Fibroblast of skin of right biceps (primary cell): ENCODE data around the gene ESR1.

Experiments
- DNase-seq: peaks from one replicate; pipeline ENCODE4 v3.0.0-alpha.2; 2013

Gene ESR1

GRCh38 chr6:151807513-151808370 lies at the start of gene ESR1:
TSS of gene ESR1 (plus strand) at chr6:151807682. CDS start at chr6:151807913, 231 bp downstream.
- peak; percentile 7 for DNase-seq

- no peak for DNase-seq
Measured at GRCh38 chr6:151760486-151760885, 47.0 kb upstream of the ESR1 start.

DNA sequence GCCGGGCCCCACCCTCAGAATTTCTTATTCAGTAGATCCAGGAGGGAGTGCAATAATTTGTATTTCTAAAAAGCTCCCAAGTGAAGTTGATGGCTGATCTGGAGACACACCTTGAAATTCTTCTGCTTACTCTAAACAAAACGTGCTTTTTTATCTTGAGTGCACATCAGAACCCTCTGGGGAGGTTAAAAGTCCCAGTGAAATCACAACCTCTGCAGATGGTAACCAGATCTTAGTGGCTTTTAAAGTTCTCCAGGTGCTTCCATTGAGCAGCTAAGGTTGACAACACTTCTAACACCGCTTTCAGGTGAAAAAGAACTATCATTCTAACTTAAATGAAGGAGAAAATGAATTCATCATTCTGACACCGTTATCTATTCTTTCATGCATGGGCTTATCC lies 45.6 kb upstream of the ESR1 start:
- DNase-seq = no peak

- no peak for DNase-seq
Measured at GRCh38 chr6:151762817-151763216, 44.7 kb upstream of the ESR1 start.

DNA sequence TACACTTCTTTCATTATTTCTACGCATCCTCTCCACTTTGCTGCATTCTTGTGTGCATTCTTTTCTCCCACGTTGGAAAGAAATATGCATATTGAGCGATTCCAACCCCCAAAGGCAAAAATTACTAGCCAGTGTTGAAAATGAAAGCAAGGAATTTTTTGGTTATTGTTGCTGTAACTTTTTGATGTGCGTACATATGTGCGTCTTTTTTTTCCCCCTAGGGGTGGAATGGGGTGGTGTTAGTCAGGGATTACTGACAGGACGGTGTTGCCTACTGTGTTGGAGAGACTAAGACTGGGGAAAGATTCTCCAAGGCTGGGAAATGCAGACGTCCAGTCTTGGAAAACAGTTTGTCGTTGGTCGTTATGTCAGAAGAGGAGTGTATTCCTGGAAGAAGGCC lies 44.2 kb upstream of the ESR1 start:
- peak; percentile 17 for DNase-seq

GRCh38 chr6:151763938-151764680 lies 43.4 kb upstream of the ESR1 start:
- DNase-seq = peak; percentile 69

DNA sequence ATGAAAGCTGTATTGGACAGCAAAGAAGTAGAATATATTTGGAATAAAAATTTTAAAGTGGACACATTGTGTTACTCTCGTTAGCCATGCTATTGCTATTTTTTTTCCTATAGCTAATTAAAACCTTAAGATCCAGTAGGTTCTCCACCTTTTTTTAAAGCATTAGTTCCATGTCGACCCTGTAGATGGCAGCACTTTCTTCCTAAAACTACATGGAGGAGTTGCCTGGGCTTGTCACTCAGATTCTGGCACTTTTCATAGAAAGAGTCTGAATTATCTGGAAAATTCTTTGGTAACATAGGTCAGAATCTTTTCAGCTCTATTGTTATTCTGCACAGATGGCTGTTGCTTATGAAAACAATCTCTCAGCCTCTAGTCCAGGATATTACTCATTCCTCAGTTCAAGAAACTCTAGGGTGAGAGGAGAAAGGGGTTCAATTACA lies 42.0 kb upstream of the ESR1 start:
- peak; percentile 77 for DNase-seq

- no peak for DNase-seq
Measured at GRCh38 chr6:151772446-151772845, 35.0 kb upstream of the ESR1 start.

GRCh38 chr6:151773382-151773781 lies 34.1 kb upstream of the ESR1 start:
- no peak for DNase-seq

- no peak for DNase-seq
Measured at GRCh38 chr6:151782560-151782959, 24.9 kb upstream of the ESR1 start.

- no peak for DNase-seq
Measured at GRCh38 chr6:151783692-151784091, 23.8 kb upstream of the ESR1 start.

DNA sequence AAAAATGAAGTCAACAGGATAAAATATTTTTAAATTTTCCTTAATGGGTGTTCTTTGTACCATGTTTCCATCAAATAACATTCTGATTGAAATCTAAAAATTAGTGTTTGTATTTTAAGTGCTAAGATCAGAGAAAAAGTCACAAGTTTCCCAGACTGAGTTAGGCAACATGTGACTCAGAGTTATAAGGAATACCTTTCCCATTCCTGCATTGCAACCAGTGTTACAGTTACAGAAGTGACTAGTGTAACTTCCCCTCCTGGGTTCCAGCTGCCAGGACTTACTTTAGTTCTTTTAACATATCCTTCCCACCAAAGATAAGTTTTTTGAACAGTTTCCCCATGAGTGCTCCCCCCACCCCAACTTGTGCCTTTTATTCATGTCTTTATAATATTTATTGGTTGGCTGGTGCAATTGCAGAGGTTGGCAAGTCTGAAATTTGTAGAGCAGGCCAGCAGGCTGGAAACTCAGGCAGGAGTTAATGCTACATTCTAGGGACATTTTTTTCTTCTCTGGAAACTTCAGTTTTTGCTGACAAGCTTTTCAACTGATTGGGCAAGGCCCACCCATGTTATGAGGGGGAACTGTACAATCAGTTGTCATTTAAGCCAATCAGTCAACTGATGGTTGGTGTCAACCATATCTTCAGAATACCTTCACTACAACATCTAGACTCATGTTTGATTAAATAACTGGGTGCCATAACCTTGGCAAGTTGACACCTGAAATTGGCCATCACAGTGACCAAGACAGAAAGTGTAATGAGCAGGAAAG lies 22.9 kb upstream of the ESR1 start:
- DNase-seq = no peak

- no peak for DNase-seq
Measured at GRCh38 chr6:151796842-151797530, 10.5 kb upstream of the ESR1 start.

DNA sequence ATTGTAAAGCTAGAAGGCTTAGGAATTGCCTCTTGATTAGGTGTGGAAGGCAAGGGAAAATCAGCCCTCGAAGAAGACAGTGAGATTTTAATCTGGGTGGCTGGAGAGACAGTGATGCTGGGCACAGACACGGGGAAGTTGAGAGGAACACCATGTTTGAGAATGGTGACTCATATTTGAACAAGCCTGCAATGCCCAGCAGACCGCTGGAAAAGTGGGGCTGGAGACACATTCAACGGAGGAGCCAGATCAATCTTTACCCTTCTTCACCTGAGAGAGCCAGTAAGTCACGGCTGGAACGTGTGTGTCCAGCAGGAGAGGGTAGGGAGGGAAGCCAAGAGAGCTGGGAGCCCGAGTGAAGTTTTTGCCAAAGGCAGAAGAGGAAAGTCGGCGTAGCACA lies 3.7 kb upstream of the ESR1 start:
- DNase-seq = no peak

- DNase-seq = no peak
Measured at GRCh38 chr6:151804585-151805285, 2.7 kb upstream of the ESR1 start.

GRCh38 chr6:151805286-151805840 lies 2.1 kb upstream of the ESR1 start:
- DNase-seq = no peak

DNA sequence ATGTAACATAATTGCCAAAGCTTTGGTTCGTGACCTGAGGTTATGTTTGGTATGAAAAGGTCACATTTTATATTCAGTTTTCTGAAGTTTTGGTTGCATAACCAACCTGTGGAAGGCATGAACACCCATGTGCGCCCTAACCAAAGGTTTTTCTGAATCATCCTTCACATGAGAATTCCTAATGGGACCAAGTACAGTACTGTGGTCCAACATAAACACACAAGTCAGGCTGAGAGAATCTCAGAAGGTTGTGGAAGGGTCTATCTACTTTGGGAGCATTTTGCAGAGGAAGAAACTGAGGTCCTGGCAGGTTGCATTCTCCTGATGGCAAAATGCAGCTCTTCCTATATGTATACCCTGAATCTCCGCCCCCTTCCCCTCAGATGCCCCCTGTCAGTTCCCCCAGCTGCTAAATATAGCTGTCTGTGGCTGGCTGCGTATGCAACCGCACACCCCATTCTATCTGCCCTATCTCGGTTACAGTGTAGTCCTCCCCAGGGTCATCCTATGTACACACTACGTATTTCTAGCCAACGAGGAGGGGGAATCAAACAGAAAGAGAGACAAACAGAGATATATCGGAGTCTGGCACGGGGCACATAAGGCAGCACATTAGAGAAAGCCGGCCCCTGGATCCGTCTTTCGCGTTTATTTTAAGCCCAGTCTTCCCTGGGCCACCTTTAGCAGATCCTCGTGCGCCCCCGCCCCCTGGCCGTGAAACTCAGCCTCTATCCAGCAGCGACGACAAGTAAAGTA lies 547 bp upstream of the ESR1 start:
- DNase-seq = no peak

GRCh38 chr6:151808371-151809241 lies 1.1 kb downstream of the ESR1 start:
- DNase-seq = no peak

- DNase-seq = no peak
Measured at GRCh38 chr6:151811081-151811480, 3.6 kb downstream of the ESR1 start.

- DNase-seq = no peak
Measured at GRCh38 chr6:151813858-151814257, 6.4 kb downstream of the ESR1 start.
